Neural cell (in vitro differentiated cells): ENCODE data around the gene ZBTB7C. TPM values are rescaled to one million over a fixed set of nuclear protein-coding genes. Genes with fewer than 3 reads are reported as not detected.

Experiments
- H2AFZ ChIP-seq: fragments of 200-600, 300-800 bp; sonication (generic), shearing (Covaris generic); 2 replicates; pipeline ENCODE4 v1.6.0; 2014; ENCODE audit warnings: low read depth, mild to moderate bottlenecking, antibody characterized with exemption, low read length, moderate library complexity
- H3F3A ChIP-seq: fragments of 200-600 bp; shearing (Covaris generic); 2 replicates; pipeline ENCODE4 v1.6.1; 2016; ENCODE audit warnings: mild to moderate bottlenecking, moderate library complexity, mixed read lengths, antibody characterized with exemption, low read length; ENCODE audit not compliant: insufficient read depth, poor library complexity, severe bottlenecking
- H3K27ac ChIP-seq: fragments of 200-600, 300-800 bp; sonication (generic), shearing (Covaris generic); 2 replicates; pipeline ENCODE4 v1.5.1; 2014; ENCODE audit warnings: mild to moderate bottlenecking, low read length, moderate library complexity
- H3K27me3 ChIP-seq: fragments of 300-800, 200-600 bp; sonication (generic), shearing (Covaris generic); 2 replicates; pipeline ENCODE4 v1.6.0; 2014; ENCODE audit warnings: mild to moderate bottlenecking, low read depth, low read length, moderate library complexity; ENCODE audit not compliant: insufficient read depth
- H3K36me3 ChIP-seq: fragments of 300-800, 200-600 bp; sonication (generic), shearing (Covaris generic); 2 replicates; pipeline ENCODE4 v1.5.1; 2014; ENCODE audit warnings: mild to moderate bottlenecking, antibody characterized with exemption, low read length, moderate library complexity; ENCODE audit not compliant: insufficient read depth
- H3K4me2 ChIP-seq: fragments of 300-800, 200-600 bp; sonication (generic), shearing (Covaris generic); 2 replicates; pipeline ENCODE4 v1.6.0; 2014; ENCODE audit warnings: mild to moderate bottlenecking, low read length
- H3K4me3 ChIP-seq: fragments of 300-800, 200-600 bp; sonication (generic), shearing (Covaris generic); 2 replicates; pipeline ENCODE4 v1.5.1; 2014; ENCODE audit warnings: mild to moderate bottlenecking, low read length, moderate library complexity
- H3K79me2 ChIP-seq: fragments of 200-600 bp; shearing (Covaris generic); replicated peaks from 2 replicates; pipeline ENCODE4 v1.6.0; 2014; ENCODE audit warnings: mild to moderate bottlenecking, low read length, moderate library complexity; ENCODE audit not compliant: insufficient read depth
- H3K9ac ChIP-seq: fragments of 300-800, 200-600 bp; sonication (generic), shearing (Covaris generic); 2 replicates; pipeline ENCODE4 v1.6.1; 2016; ENCODE audit warnings: mild to moderate bottlenecking, low read length, mixed read lengths
- H3K9me2 ChIP-seq: fragments of 200-600 bp; shearing (Covaris generic); 2 replicates; pipeline ENCODE4 v1.6.1; 2016; ENCODE audit warnings: mild to moderate bottlenecking, low read length, mixed read lengths; ENCODE audit not compliant: insufficient read depth
- H3K9me3 ChIP-seq: fragments of 200-600, 300-800 bp; sonication (generic), shearing (Covaris generic); 2 replicates; pipeline ENCODE4 v1.6.1; 2016; ENCODE audit warnings: mild to moderate bottlenecking, mixed run types, low read length, moderate library complexity, mixed read lengths
- H4K20me1 ChIP-seq: fragments of 200-600 bp; shearing (Covaris generic); 2 replicates; pipeline ENCODE4 v1.6.1; 2016; ENCODE audit warnings: mild to moderate bottlenecking, mixed run types; ENCODE audit not compliant: insufficient read depth
- EZH2 ChIP-seq: fragments of 200-600, 300-800 bp; shearing (Covaris generic), sonication (generic); IDR thresholded peaks from 2 replicates; pipeline ENCODE4 v1.6.1; 2014; ENCODE audit warnings: antibody characterized with exemption, low read length, borderline replicate concordance, mild to moderate bottlenecking; ENCODE audit not compliant: insufficient read depth, poor library complexity, severe bottlenecking
- MXI1 ChIP-seq: fragments of 450-650 bp; conservative IDR thresholded peaks from 2 replicates; pipeline ENCODE4 v1.6.1; 2014; ENCODE audit warnings: antibody characterized with exemption, mild to moderate bottlenecking; ENCODE audit not compliant: poor library complexity, severe bottlenecking
- SMC3 ChIP-seq: fragments of 450-650 bp; conservative IDR thresholded peaks from 2 replicates; pipeline ENCODE4 v1.6.1; 2014; ENCODE audit warnings: antibody characterized with exemption, mild to moderate bottlenecking, moderate library complexity; ENCODE audit not compliant: poor library complexity
- polyA plus RNA-seq: library from polyadenylated mRNA; depleted of rRNA; stranded (reverse); fragments of >200 nt; gene quantifications from 2 replicates; pipeline ENCODE4 v1.2.3, GENCODE V29; 2014
- TF ChIP-seq, protein P1 (sequence below): fragments of 450-650 bp; IDR thresholded peaks from 2 replicates; pipeline ENCODE4 v1.5.1; 2014; ENCODE audit warnings: antibody characterized with exemption, mild to moderate bottlenecking, moderate library complexity; ENCODE audit not compliant: poor library complexity, severe bottlenecking
- TF ChIP-seq, protein P2 (sequence below): IDR thresholded peaks from 2 replicates; pipeline ENCODE4 v1.6.1; 2012; ENCODE audit warnings: borderline replicate concordance

Gene ZBTB7C
- polyA plus RNA-seq, 1 donor from 2014 or later: 2.4 TPM

GRCh38 chr18:48170651-48171050 lies 238.5 kb downstream of the ZBTB7C start:
- Histone ChIP-seq H3F3A (no peaks in the 10 kb centered on the region), H3K36me3 (no peaks in the 10 kb centered on the region), H3K27me3 (no peaks in the 10 kb centered on the region), H4K20me1 (no peaks in the 10 kb centered on the region), H3K9me3 (no peaks in the 10 kb centered on the region), H3K9ac (no peak overlapping the region), H3K9me2 (no peaks in the 10 kb centered on the region), H3K4me3 (no peak overlapping the region), H3K27ac (no peak overlapping the region), H3K4me2 (no peak overlapping the region), H2AFZ (no peak overlapping the region), H3K79me2 (no peaks in the 10 kb centered on the region)
- no peak for TF ChIP-seq EZH2
- TF ChIP-seq, protein P1, sequence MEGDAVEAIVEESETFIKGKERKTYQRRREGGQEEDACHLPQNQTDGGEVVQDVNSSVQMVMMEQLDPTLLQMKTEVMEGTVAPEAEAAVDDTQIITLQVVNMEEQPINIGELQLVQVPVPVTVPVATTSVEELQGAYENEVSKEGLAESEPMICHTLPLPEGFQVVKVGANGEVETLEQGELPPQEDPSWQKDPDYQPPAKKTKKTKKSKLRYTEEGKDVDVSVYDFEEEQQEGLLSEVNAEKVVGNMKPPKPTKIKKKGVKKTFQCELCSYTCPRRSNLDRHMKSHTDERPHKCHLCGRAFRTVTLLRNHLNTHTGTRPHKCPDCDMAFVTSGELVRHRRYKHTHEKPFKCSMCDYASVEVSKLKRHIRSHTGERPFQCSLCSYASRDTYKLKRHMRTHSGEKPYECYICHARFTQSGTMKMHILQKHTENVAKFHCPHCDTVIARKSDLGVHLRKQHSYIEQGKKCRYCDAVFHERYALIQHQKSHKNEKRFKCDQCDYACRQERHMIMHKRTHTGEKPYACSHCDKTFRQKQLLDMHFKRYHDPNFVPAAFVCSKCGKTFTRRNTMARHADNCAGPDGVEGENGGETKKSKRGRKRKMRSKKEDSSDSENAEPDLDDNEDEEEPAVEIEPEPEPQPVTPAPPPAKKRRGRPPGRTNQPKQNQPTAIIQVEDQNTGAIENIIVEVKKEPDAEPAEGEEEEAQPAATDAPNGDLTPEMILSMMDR: no peak
- TF ChIP-seq, protein P2, sequence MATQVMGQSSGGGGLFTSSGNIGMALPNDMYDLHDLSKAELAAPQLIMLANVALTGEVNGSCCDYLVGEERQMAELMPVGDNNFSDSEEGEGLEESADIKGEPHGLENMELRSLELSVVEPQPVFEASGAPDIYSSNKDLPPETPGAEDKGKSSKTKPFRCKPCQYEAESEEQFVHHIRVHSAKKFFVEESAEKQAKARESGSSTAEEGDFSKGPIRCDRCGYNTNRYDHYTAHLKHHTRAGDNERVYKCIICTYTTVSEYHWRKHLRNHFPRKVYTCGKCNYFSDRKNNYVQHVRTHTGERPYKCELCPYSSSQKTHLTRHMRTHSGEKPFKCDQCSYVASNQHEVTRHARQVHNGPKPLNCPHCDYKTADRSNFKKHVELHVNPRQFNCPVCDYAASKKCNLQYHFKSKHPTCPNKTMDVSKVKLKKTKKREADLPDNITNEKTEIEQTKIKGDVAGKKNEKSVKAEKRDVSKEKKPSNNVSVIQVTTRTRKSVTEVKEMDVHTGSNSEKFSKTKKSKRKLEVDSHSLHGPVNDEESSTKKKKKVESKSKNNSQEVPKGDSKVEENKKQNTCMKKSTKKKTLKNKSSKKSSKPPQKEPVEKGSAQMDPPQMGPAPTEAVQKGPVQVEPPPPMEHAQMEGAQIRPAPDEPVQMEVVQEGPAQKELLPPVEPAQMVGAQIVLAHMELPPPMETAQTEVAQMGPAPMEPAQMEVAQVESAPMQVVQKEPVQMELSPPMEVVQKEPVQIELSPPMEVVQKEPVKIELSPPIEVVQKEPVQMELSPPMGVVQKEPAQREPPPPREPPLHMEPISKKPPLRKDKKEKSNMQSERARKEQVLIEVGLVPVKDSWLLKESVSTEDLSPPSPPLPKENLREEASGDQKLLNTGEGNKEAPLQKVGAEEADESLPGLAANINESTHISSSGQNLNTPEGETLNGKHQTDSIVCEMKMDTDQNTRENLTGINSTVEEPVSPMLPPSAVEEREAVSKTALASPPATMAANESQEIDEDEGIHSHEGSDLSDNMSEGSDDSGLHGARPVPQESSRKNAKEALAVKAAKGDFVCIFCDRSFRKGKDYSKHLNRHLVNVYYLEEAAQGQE: no peak

GRCh38 chr18:48168861-48169260 lies 240.3 kb downstream of the ZBTB7C start:
- H3K27ac ChIP-seq: no peak overlapping the region
- H3K9ac ChIP-seq: no peak overlapping the region
- H3K4me2 ChIP-seq: no peak overlapping the region
- no peak overlapping the region for H2AFZ ChIP-seq
- H3K27me3 ChIP-seq: no peaks in the 10 kb centered on the region
- no peaks in the 10 kb centered on the region for H4K20me1 ChIP-seq
- H3K9me2 ChIP-seq: no peaks in the 10 kb centered on the region
- H3K4me3 ChIP-seq: no peak overlapping the region
- no peaks in the 10 kb centered on the region for H3K9me3 ChIP-seq
- no peaks in the 10 kb centered on the region for H3K79me2 ChIP-seq
- TF ChIP-seq, protein P1: no peak
- TF ChIP-seq EZH2 (no peak), SMC3 (no peak), MXI1 (no peak)
- TF ChIP-seq, protein P2: no peak
- no peaks in the 10 kb centered on the region for H3K36me3 ChIP-seq
- no peaks in the 10 kb centered on the region for H3F3A ChIP-seq
